OCI-LY3 (cell line): ENCODE results near the gene IFT57.
A peak's percentile ranks its signal among the peaks of the same experiment; 100 is the strongest.

Source experiments
- H2AFZ ChIP-seq: fragments of 200-600, 300-600 bp; shearing (Covaris generic); 2 replicates; pipeline ENCODE4 v1.6.0; 2014; ENCODE audit warnings: antibody characterized with exemption, low read depth, low read length
- H3K27ac ChIP-seq: fragments of 200-600, 300-600 bp; sonication (generic); 2 replicates; pipeline ENCODE4 v1.5.1; 2014; ENCODE audit warnings: mild to moderate bottlenecking, low read length, moderate library complexity, mixed read lengths
- H3K27me3 ChIP-seq: fragments of 200-600, 300-600 bp; sonication (generic); 2 replicates; pipeline ENCODE4 v1.6.1; 2014; ENCODE audit warnings: low read depth, low read length, mixed read lengths
- H3K36me3 ChIP-seq: fragments of 200-600, 300-600 bp; sonication (generic); replicated peaks from 2 replicates; pipeline ENCODE3; 2014; ENCODE audit warnings: low read depth, low read length, mixed read lengths
- H3K4me1 ChIP-seq: fragments of 300-600, 200-600 bp; sonication (generic); 2 replicates; pipeline ENCODE4 v1.6.1; 2014; ENCODE audit warnings: low read length, mixed read lengths
- H3K4me2 ChIP-seq: fragments of 200-600, 300-600 bp; sonication (generic); 2 replicates; pipeline ENCODE4 v1.6.1; 2014; ENCODE audit warnings: low read length, mixed read lengths
- H3K4me3 ChIP-seq: fragments of 300-600, 200-600 bp; sonication (generic); 2 replicates; pipeline ENCODE4 v1.5.1; 2014; ENCODE audit warnings: antibody characterized with exemption, mild to moderate bottlenecking, low read length, moderate library complexity
- H3K79me2 ChIP-seq: fragments of 300-600, 200-600 bp; shearing (Covaris generic); 2 replicates; pipeline ENCODE4 v1.6.1; 2014; ENCODE audit warnings: mild to moderate bottlenecking, low read length, mixed read lengths
- H3K9ac ChIP-seq: fragments of 300-600, 200-600 bp; shearing (Covaris generic); 2 replicates; pipeline ENCODE4 v1.6.0; 2014; ENCODE audit warnings: mild to moderate bottlenecking, low read length, moderate library complexity
- H3K9me3 ChIP-seq: fragments of 200-600, 300-600 bp; shearing (Covaris generic); 2 replicates; pipeline ENCODE4 v1.6.1; 2014; ENCODE audit warnings: low read length, mixed read lengths; ENCODE audit not compliant: insufficient read depth
- H4K20me1 ChIP-seq: fragments of 200-600, 300-600 bp; sonication (generic); 2 replicates; pipeline ENCODE4 v1.6.1; 2016; ENCODE audit warnings: low read length, mixed read lengths; ENCODE audit not compliant: insufficient read depth
- CTCF ChIP-seq: fragments of 200-600, 300-600 bp; sonication (generic); IDR thresholded peaks from 2 replicates; pipeline ENCODE4 v1.5.1; 2014; ENCODE audit warnings: antibody characterized with exemption, low read length, low read depth
- EZH2phosphoT487 ChIP-seq: fragments of 200-600 bp; shearing (Covaris generic); IDR thresholded peaks from 2 replicates; pipeline ENCODE4 v1.6.1; 2018; ENCODE audit warnings: antibody characterized with exemption, mixed run types, low read depth

IFT57 gene

GRCh38 chr3:108133858-108134554, 88.2 kb downstream of the IFT57 start:
- no peak for TF ChIP-seq CTCF
- TF ChIP-seq EZH2phosphoT487, result no peak
- Histone ChIP-seq H3K27me3 (no peaks in the 10 kb centered on the region), H3K4me2 (peak overlapping the region; percentile 65), H3K4me1 (peaks cover 75% of the 10 kb centered on the region), H3K4me3 (peak overlapping the region; percentile 38), H4K20me1 (peaks cover 5% of the 10 kb centered on the region), H3K79me2 (peaks cover 7% of the 10 kb centered on the region; the same call in 1 of the 2 replicates), H3K9ac (0 out of 2 replicates have a peak overlapping the region, but pooled peaks have one; percentile 1), H3K27ac (peak overlapping the region; percentile 21), H3K36me3 (peaks cover 12% of the 10 kb centered on the region), H3K9me3 (no peaks in the 10 kb centered on the region), H2AFZ (no peak overlapping the region)

- Histone ChIP-seq H3K4me1 (peaks cover 75% of the 10 kb centered on the region), H3K27me3 (no peaks in the 10 kb centered on the region), H3K4me3 (peak overlapping the region; percentile 31), H3K9ac (no peak overlapping the region), H3K9me3 (no peaks in the 10 kb centered on the region), H3K27ac (no peak overlapping the region), H2AFZ (no peak overlapping the region), H4K20me1 (peaks cover 5% of the 10 kb centered on the region), H3K79me2 (peaks cover 7% of the 10 kb centered on the region; the same call in 1 of the 2 replicates), H3K36me3 (peaks cover 14% of the 10 kb centered on the region), H3K4me2 (peak overlapping the region; percentile 65)
- TF ChIP-seq CTCF (no peak), EZH2phosphoT487 (no peak)
Measured at GRCh38 chr3:108133048-108133369, 89.2 kb downstream of the IFT57 start.

- TF ChIP-seq CTCF (no peak), EZH2phosphoT487 (no peak)
- Histone ChIP-seq H3K4me1 (peaks cover 79% of the 10 kb centered on the region), H3K36me3 (peaks cover 15% of the 10 kb centered on the region), H3K4me3 (peak overlapping the region; percentile 29; the same call in 1 of the 2 replicates), H3K9me3 (no peaks in the 10 kb centered on the region), H3K9ac (no peak overlapping the region), H3K27me3 (no peaks in the 10 kb centered on the region), H3K27ac (no peak overlapping the region), H3K79me2 (peaks cover 13% of the 10 kb centered on the region; the same call in 1 of the 2 replicates), H2AFZ (no peak overlapping the region), H4K20me1 (peaks cover 5% of the 10 kb centered on the region), H3K4me2 (peak overlapping the region; percentile 65)
Measured at GRCh38 chr3:108131475-108132134, 90.6 kb downstream of the IFT57 start.

- Histone ChIP-seq H3K4me3 (no peak overlapping the region), H3K9me3 (no peaks in the 10 kb centered on the region), H4K20me1 (peaks cover 5% of the 10 kb centered on the region), H3K4me1 (peaks cover 78% of the 10 kb centered on the region), H3K27me3 (no peaks in the 10 kb centered on the region), H3K4me2 (peak overlapping the region; percentile 65), H3K36me3 (peaks cover 14% of the 10 kb centered on the region), H3K27ac (no peak overlapping the region), H2AFZ (no peak overlapping the region), H3K79me2 (peaks cover 19% of the 10 kb centered on the region), H3K9ac (no peak overlapping the region)
- TF ChIP-seq EZH2phosphoT487, result no peak
- TF ChIP-seq CTCF, result no peak
Measured at GRCh38 chr3:108130701-108131474, 91.3 kb downstream of the IFT57 start.
